Fibroblast of lung (primary cell): ENCODE data around the gene BLOC1S5. TPM values are rescaled to one million over a fixed set of nuclear protein-coding genes. Genes with fewer than 3 reads are reported as not detected.

ENCODE experiments used
- DNase-seq, 2 donors: peaks; one replicate each; pipeline versions ENCODE4 v3.0.0 to v3.0.0-alpha.2; 2010; ENCODE audit warnings: low read depth in 2 of 2
- H2AFZ ChIP-seq: 2 replicates; pipeline ENCODE4 v1.5.1; 2012; ENCODE audit warnings: low read length, control low read depth, inconsistent platforms
- H3K27ac ChIP-seq: 2 replicates; pipeline ENCODE4 v1.5.1; 2011; ENCODE audit warnings: low read length, control low read depth; ENCODE audit not compliant: insufficient read depth
- H3K27me3 ChIP-seq: 2 replicates; pipeline ENCODE4 v1.5.1; 2011; ENCODE audit warnings: mild to moderate bottlenecking, low read length; ENCODE audit not compliant: control insufficient read depth, insufficient read depth
- H3K36me3 ChIP-seq: 2 replicates; pipeline ENCODE4 v1.5.1; 2011; ENCODE audit warnings: low read length; ENCODE audit not compliant: control insufficient read depth, insufficient read depth
- H3K4me1 ChIP-seq: 2 replicates; pipeline ENCODE4 v1.5.1; 2011; ENCODE audit warnings: low read length; ENCODE audit not compliant: control insufficient read depth, insufficient read depth; ENCODE audit errors: extremely low read depth
- H3K4me2 ChIP-seq: 2 replicates; pipeline ENCODE4 v1.5.1; 2011; ENCODE audit warnings: low read length, control low read depth; ENCODE audit not compliant: insufficient read depth; ENCODE audit errors: extremely low read depth
- H3K4me3 ChIP-seq, 4 experiments: fragments of 200-600 bp in 1 of 4; sonication (generic) in 1 of 4; replicated peaks in 1 of 4; 2 replicates each; pipeline ENCODE4 v1.5.1; 2011 to 2016; ENCODE audit warnings: low read length in 4 of 4, low read depth in 3 of 4, mild to moderate bottlenecking in 3 of 4, control low read depth in 2 of 4, inconsistent platforms in 1 of 4, mixed read lengths in 1 of 4; ENCODE audit not compliant: insufficient read depth in 1 of 4; ENCODE audit errors: control extremely low read depth in 1 of 4
- H3K79me2 ChIP-seq: 2 replicates; pipeline ENCODE4 v1.5.1; 2012; ENCODE audit warnings: mild to moderate bottlenecking, low read length, inconsistent platforms; ENCODE audit not compliant: control insufficient read depth, insufficient read depth
- H3K9ac ChIP-seq: 2 replicates; pipeline ENCODE4 v1.5.1; 2011; ENCODE audit warnings: mild to moderate bottlenecking, low read length, control low read depth; ENCODE audit not compliant: insufficient read depth
- H3K9me3 ChIP-seq: 2 replicates; pipeline ENCODE4 v1.5.1; 2012; ENCODE audit warnings: low read depth, low read length; ENCODE audit not compliant: control insufficient read depth, insufficient read depth
- H4K20me1 ChIP-seq: 2 replicates; pipeline ENCODE4 v1.5.1; 2011; ENCODE audit warnings: low read length; ENCODE audit not compliant: control insufficient read depth, insufficient read depth; ENCODE audit errors: extremely low read depth
- EZH2 ChIP-seq: IDR thresholded peaks from 2 replicates; pipeline ENCODE4 v1.5.1; 2012; ENCODE audit warnings: low read length, control low read depth, mild to moderate bottlenecking; ENCODE audit errors: missing control alignments
- polyA plus RNA-seq, 2 donors: library from polyadenylated mRNA; depleted of rRNA in 1 of 2; stranded (reverse) in 1 of 2; unstranded in 1 of 2; fragments of >200 nt; gene quantifications; 2 replicates each; pipeline ENCODE4 v1.2.1, GENCODE V29; 2011 to 2012; ENCODE audit warnings: missing spikeins in 1 of 2
- total RNA-seq: library from RNA; depleted of rRNA; stranded (reverse); fragments of >200 nt; gene quantifications from 2 replicates; pipeline ENCODE4 v1.2.1, GENCODE V29; 2014
- TF ChIP-seq, protein P1 (sequence below), 2 donors: IDR thresholded peaks in 1 of 2; conservative IDR thresholded peaks in 1 of 2; 1 replicate in 1 of 2; 2 replicates in 1 of 2; pipeline ENCODE4 v1.5.1; 2011 to 2012; ENCODE audit warnings: low read length in 2 of 2, control low read depth in 1 of 2, inconsistent platforms in 1 of 2, low read depth in 1 of 2, mild to moderate bottlenecking in 1 of 2

Gene BLOC1S5
- total and polyA plus RNA-seq, 2 donors (not counting 1 experiment from before 2014, with no cell fraction given) = 10.1 to 20.6 TPM

DNA sequence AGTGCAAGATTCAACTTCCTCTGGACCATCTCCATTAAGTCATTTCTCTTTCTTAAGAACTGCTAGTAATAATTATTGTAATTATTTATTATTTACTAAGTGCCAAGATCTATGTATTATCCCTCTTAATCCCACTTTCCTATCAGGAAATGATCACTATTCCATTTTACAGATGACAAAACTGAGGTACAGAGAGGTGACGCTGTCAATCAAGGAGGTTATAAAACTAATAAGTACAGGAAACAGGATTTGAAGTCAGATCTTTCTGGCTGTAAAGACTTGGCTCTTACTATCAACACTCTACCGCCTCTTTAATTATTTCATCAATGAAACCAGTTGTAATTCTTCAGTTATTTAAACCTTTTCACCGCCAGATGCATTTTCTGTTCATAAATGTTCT is 37.4 kb downstream of the BLOC1S5 start:
- no peaks in the 10 kb centered on the region for H3K79me2 ChIP-seq
- H3K36me3 ChIP-seq = no peaks in the 10 kb centered on the region
- no peak overlapping the region for H3K4me2 ChIP-seq
- no peak overlapping the region for H2AFZ ChIP-seq
- H3K27ac ChIP-seq = no peak overlapping the region
- H3K4me3 ChIP-seq = no peak overlapping the region
- H4K20me1 ChIP-seq = no peaks in the 10 kb centered on the region
- H3K27me3 ChIP-seq = no peaks in the 10 kb centered on the region
- no peak for TF ChIP-seq EZH2
- TF ChIP-seq, protein P1, sequence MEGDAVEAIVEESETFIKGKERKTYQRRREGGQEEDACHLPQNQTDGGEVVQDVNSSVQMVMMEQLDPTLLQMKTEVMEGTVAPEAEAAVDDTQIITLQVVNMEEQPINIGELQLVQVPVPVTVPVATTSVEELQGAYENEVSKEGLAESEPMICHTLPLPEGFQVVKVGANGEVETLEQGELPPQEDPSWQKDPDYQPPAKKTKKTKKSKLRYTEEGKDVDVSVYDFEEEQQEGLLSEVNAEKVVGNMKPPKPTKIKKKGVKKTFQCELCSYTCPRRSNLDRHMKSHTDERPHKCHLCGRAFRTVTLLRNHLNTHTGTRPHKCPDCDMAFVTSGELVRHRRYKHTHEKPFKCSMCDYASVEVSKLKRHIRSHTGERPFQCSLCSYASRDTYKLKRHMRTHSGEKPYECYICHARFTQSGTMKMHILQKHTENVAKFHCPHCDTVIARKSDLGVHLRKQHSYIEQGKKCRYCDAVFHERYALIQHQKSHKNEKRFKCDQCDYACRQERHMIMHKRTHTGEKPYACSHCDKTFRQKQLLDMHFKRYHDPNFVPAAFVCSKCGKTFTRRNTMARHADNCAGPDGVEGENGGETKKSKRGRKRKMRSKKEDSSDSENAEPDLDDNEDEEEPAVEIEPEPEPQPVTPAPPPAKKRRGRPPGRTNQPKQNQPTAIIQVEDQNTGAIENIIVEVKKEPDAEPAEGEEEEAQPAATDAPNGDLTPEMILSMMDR (conservative IDR thresholded peaks at IDR 0.05 in 1 of 2, IDR thresholded peaks at IDR 0.05 in 1 of 2; ENCODE audit: low read depth in 1 of 2, low read length in 2 of 2) = no peak
- H3K9ac ChIP-seq = no peak overlapping the region
- no peak for DNase-seq
- H3K4me1 ChIP-seq = no peaks in the 10 kb centered on the region
- no peaks in the 10 kb centered on the region for H3K9me3 ChIP-seq

DNA sequence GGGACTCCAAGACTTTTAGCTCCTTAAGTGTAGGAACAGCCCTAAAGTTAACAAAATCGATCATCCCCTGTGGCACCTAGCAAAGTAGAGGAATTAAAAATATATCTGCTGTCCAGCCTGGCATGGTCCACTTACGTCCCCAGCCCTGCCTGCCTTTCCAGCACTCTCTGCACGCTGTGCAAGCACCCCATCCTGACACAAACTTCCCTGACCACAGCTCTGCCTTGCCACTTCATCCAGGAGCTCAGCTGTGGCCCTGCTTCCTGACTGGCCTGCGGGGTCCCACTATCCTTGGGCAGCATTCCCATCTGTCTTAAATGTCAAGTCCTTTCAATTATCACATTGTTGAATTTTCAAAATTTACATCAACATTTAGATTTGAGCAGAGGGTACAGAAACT is 39.0 kb downstream of the BLOC1S5 start:
- Histone ChIP-seq H2AFZ (no peak overlapping the region), H3K4me1 (no peaks in the 10 kb centered on the region), H3K27me3 (no peaks in the 10 kb centered on the region), H4K20me1 (no peaks in the 10 kb centered on the region), H3K36me3 (no peaks in the 10 kb centered on the region), H3K9me3 (no peaks in the 10 kb centered on the region), H3K79me2 (no peaks in the 10 kb centered on the region), H3K9ac (no peak overlapping the region), H3K27ac (no peak overlapping the region), H3K4me3 (no peak overlapping the region), H3K4me2 (no peak overlapping the region)
- no peak for TF ChIP-seq EZH2
- TF ChIP-seq, protein P1 (conservative IDR thresholded peaks at IDR 0.05 in 1 of 2, IDR thresholded peaks at IDR 0.05 in 1 of 2; ENCODE audit: low read depth in 1 of 2, low read length in 2 of 2) = no peak
- no peak for DNase-seq

GRCh38 chr6:8023638-8024037 is 40.6 kb downstream of the BLOC1S5 start:
- H3K4me2 ChIP-seq = no peak overlapping the region
- H4K20me1 ChIP-seq = no peaks in the 10 kb centered on the region
- H2AFZ ChIP-seq = no peak overlapping the region
- H3K4me1 ChIP-seq = no peaks in the 10 kb centered on the region
- no peak overlapping the region for H3K27ac ChIP-seq
- H3K9ac ChIP-seq = no peak overlapping the region
- H3K9me3 ChIP-seq = no peaks in the 10 kb centered on the region
- H3K4me3 ChIP-seq = no peak overlapping the region
- no peaks in the 10 kb centered on the region for H3K27me3 ChIP-seq
- no peak for TF ChIP-seq EZH2
- TF ChIP-seq, protein P1 (conservative IDR thresholded peaks at IDR 0.05 in 1 of 2, IDR thresholded peaks at IDR 0.05 in 1 of 2; ENCODE audit: low read depth in 1 of 2, low read length in 2 of 2) = no peak
- DNase-seq = no peak
- H3K36me3 ChIP-seq = no peaks in the 10 kb centered on the region
- H3K79me2 ChIP-seq = no peaks in the 10 kb centered on the region
